OCI-LY7 (cell line): ENCODE results near the gene FAM107B. TPM values are rescaled to one million over a fixed set of nuclear protein-coding genes. Genes with fewer than 3 reads are reported as not detected.

ENCODE experiments used
- BruUV-seq: library from RNA; stranded (reverse); fragments of 400-500 nt; replicated peaks from 2 replicates; lab custom pipeline; 2021; lab: Mats Ljungman, UMichigan
- CTCF ChIA-PET: fragments of 300-600 bp; sonication (Branson Sonifier 250); formaldehyde crosslinking; loops from one replicate; lab custom pipeline; 2022; ENCODE audit warnings: antibody characterized with exemption; ENCODE audit not compliant: unreplicated experiment; lab: Charles Lee
- POLR2A ChIA-PET: fragments of 300-600 bp; sonication (Branson Sonifier 250); formaldehyde crosslinking; loops from one replicate; lab custom pipeline; 2022; ENCODE audit warnings: antibody characterized with exemption; lab: Charles Lee
- DNase-seq: peaks from one replicate; pipeline ENCODE4 v3.0.0-alpha.2; 2015; ENCODE audit warnings: low spot score
- H2AFZ ChIP-seq: fragments of 200-600 bp; sonication (generic), shearing (Covaris generic); 2 replicates; pipeline ENCODE4 v1.6.1; 2014; ENCODE audit warnings: mild to moderate bottlenecking, antibody characterized with exemption, low read length, moderate library complexity
- H3K27ac ChIP-seq: fragments of 200-600 bp; sonication (generic); 2 replicates; pipeline ENCODE4 v1.5.1; 2014; ENCODE audit warnings: mixed run types, low read depth, mild to moderate bottlenecking, moderate library complexity, low read length, inconsistent platforms; ENCODE audit not compliant: poor library complexity, severe bottlenecking
- H3K36me3 ChIP-seq: fragments of 200-600 bp; sonication (generic); 2 replicates; pipeline ENCODE4 v1.6.1; 2014; ENCODE audit warnings: mild to moderate bottlenecking, antibody characterized with exemption, low read length, moderate library complexity, mixed read lengths; ENCODE audit not compliant: insufficient read depth
- H3K4me1 ChIP-seq: fragments of 200-600 bp; sonication (generic); 2 replicates; pipeline ENCODE4 v1.5.1; 2014; ENCODE audit warnings: mild to moderate bottlenecking, low read length; ENCODE audit not compliant: insufficient read depth, poor library complexity, severe bottlenecking
- H3K4me2 ChIP-seq: fragments of 200-600 bp; sonication (generic); 2 replicates; pipeline ENCODE4 v1.6.1; 2014; ENCODE audit warnings: mild to moderate bottlenecking, low read length
- H3K4me3 ChIP-seq: fragments of 200-600 bp; sonication (generic); 2 replicates; pipeline ENCODE4 v1.5.1; 2014; ENCODE audit warnings: mild to moderate bottlenecking, low read depth, low read length; ENCODE audit not compliant: poor library complexity, severe bottlenecking
- H3K79me2 ChIP-seq: fragments of 200-600 bp; sonication (generic); 2 replicates; pipeline ENCODE4 v1.6.1; 2016; ENCODE audit warnings: low read depth, mild to moderate bottlenecking, low read length, moderate library complexity, mixed read lengths; ENCODE audit not compliant: insufficient read depth
- H3K9me2 ChIP-seq: fragments of 200-600 bp; sonication (generic); 2 replicates; pipeline ENCODE4 v1.6.1; 2016; ENCODE audit warnings: mild to moderate bottlenecking, low read length, mixed read lengths; ENCODE audit not compliant: insufficient read depth
- H3K9me3 ChIP-seq: fragments of 200-600 bp; sonication (generic); 2 replicates; pipeline ENCODE4 v1.6.1; 2014; ENCODE audit warnings: mild to moderate bottlenecking, mixed run types, low read length, mixed read lengths
- H4K20me1 ChIP-seq: fragments of 200-600 bp; sonication (generic); 2 replicates; pipeline ENCODE4 v1.6.1; 2014; ENCODE audit warnings: mild to moderate bottlenecking, antibody characterized with exemption, low read length, moderate library complexity, mixed read lengths; ENCODE audit not compliant: insufficient read depth
- CTCF ChIP-seq: fragments of 200-600 bp; sonication (generic); conservative IDR thresholded peaks from 2 replicates; pipeline ENCODE4 v1.5.1; 2014; ENCODE audit warnings: mild to moderate bottlenecking, antibody characterized with exemption, low read length, moderate library complexity, mixed read lengths
- EZH2phosphoT487 ChIP-seq: fragments of 200-600 bp; sonication (generic); IDR thresholded peaks from 2 replicates; pipeline ENCODE4 v1.6.1; 2018; ENCODE audit warnings: low read depth, borderline replicate concordance, mild to moderate bottlenecking, mixed run types, antibody characterized with exemption, low read length, moderate library complexity, mixed read lengths
- intact Hi-C: fragments of 100-400 bp; cut with micrococcal nuclease; formaldehyde crosslinking; loops from one replicate; pipeline ENCODE4 v1.10.0; 2022; ENCODE audit not compliant: unreplicated experiment
- total RNA-seq, 2 experiments: library from RNA; depleted of rRNA in 1 of 2; stranded (reverse); fragments of >200 nt in 1 of 2; shearing (Covaris generic) in 1 of 2; gene quantifications; 2 replicates each; pipeline ENCODE4 v1.2.3, GENCODE V29; 2014 to 2022

Gene FAM107B
- total RNA-seq, 2 experiments from 2014 or later: 114 to 398 TPM

- CTCF ChIA-PET: no interaction called here
- intact Hi-C loops: no loop called here
- TF ChIP-seq EZH2phosphoT487: no peak
- no peak for TF ChIP-seq CTCF
- BruUV-seq: no TSS peak
- no peak for DNase-seq
- Histone ChIP-seq H3K9me2 (no peaks in the 10 kb centered on the region), H3K4me3 (peak overlapping the region; percentile 40), H4K20me1 (no peaks in the 10 kb centered on the region), H3K9me3 (peaks cover 5% of the 10 kb centered on the region; the same call in 1 of the 2 replicates), H3K4me2 (peak overlapping the region; percentile 64), H3K4me1 (peaks cover 28% of the 10 kb centered on the region), H3K36me3 (peaks cover 3% of the 10 kb centered on the region; the same call in 1 of the 2 replicates), H3K27ac (no peak overlapping the region), H2AFZ (peak overlapping the region; percentile 97), H3K79me2 (no peaks in the 10 kb centered on the region)
- POLR2A ChIA-PET: interaction anchor here (0.6 to 1.5 kb wide), 3 partner anchors 9 to 109 kb away, joined by 3 read pairs; no protein-coding TSS in a partner anchor
These were observed 101.4 kb downstream of the FAM107B start for GRCh38 chr10:14673189-14673861.

- TF ChIP-seq EZH2phosphoT487: no peak
- no peak for TF ChIP-seq CTCF
- H3K9me3 ChIP-seq: peaks cover 13% of the 10 kb centered on the region; the same call in 1 of the 2 replicates
- no peak overlapping the region for H2AFZ ChIP-seq
- peaks cover 28% of the 10 kb centered on the region for H3K4me1 ChIP-seq
- ChIA-PET CTCF (no interaction called here), POLR2A (interaction anchor here (0.6 to 0.9 kb wide), 2 partner anchors 9 to 122 kb away, joined by 3 to 5 read pairs; no protein-coding TSS in a partner anchor)
- H3K9me2 ChIP-seq: no peaks in the 10 kb centered on the region
- H3K27ac ChIP-seq: no peak overlapping the region
- BruUV-seq: no TSS peak
- H3K4me2 ChIP-seq: no peak overlapping the region
- peaks cover 3% of the 10 kb centered on the region; the same call in 1 of the 2 replicates for H3K36me3 ChIP-seq
- H3K4me3 ChIP-seq: no peak overlapping the region
- no peaks in the 10 kb centered on the region for H4K20me1 ChIP-seq
- no peaks in the 10 kb centered on the region for H3K79me2 ChIP-seq
- intact Hi-C loops: no loop called here
- no peak for DNase-seq
These were observed 103.3 kb downstream of the FAM107B start for GRCh38 chr10:14671386-14671831.
